Activated T-cell treated with anti-CD3 and anti-CD28 coated beads for 4 hours (primary cell): ENCODE data around the gene NEURL3.
"Not testable (repeated sequence)": the region's sequence is repeated elsewhere in the genome, so short reads cannot be mapped to it uniquely, and the experiment has no call there.

Experiments
- DNase-seq: peaks from one replicate; pipeline ENCODE4 v3.0.0-alpha.2; 2020

Gene NEURL3, protein sequence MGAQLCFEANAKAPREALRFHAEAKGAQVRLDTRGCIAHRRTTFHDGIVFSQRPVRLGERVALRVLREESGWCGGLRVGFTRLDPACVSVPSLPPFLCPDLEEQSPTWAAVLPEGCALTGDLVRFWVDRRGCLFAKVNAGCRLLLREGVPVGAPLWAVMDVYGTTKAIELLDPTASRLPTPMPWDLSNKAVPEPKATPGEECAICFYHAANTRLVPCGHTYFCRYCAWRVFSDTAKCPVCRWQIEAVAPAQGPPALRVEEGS

DNA sequence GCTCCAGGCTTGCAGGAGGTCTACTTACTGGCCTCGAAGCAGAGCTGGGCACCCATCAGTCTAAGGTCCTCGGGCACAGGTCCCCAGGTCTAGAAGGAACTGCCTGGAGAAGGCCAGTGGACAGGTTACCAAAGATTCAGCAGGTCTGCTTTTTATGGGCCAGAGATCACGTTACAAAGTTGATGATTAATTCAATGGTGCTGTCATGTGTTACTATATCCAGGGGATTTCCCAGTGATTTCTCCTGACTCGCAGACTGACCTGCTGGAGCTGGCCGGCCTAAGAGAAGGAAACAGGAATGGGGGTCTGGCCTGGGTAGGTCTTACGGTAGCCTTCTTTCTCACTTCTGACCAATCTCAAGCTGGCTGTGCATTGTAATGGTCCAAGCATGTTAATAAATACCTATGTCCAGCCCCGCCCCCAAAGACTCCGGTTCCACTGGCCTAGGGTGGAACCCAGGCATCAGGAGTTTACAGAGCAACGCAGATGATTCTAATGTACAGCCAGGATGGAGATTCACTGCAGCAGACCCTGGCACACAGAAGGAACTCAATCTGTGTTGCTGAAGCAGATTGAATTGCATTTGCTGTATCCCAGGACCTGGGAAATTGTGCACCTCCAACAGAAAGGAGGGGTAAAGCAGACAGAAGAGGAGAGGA is at the start of gene NEURL3:
NEURL3 (minus strand) TSS at position 127 of the 659 bp plus-strand sequence; CDS start at position 56, 71 bp downstream.
- DNase-seq: no peak

DNA sequence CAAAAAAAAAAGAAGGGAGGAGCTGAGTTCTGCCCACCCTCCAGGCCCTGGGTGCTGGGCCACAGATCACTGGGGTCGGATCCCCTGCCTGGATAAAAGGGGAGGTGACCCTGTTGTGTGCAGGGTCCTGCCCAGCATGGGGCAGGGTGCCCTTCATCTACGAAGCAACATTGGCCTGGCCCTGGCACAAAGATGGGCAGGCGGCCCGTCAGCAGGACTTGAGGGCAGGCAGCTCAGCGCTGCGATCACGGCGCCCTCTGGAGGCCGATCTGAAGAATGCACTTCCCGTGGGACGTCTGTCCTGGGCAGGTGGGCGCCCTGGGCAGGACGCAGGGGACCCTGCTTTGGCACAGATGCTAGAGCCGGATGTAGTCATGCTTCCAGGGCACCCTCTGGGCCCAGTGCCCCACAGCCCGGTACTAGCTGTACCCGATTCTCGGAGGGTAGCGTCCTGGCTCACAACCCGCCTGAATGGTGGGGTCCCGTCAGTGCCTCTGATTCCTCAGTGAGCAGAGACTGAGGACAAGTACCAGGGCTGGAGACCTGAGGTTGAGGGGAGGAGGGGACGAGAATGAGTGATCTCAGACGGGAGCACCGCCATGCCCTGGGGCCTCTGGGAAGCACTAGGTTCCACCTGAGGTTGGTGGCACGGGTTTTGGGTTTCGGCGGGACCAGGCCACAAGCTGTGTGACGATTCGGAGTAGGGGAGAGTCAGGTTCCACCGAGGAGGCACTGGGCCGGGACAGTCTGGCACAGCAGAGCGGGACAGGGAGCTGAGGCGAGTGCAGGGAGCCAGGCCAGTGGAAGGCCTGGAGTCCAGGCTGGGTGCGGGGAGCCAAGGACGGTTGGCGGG is 49.4 kb upstream of the NEURL3 start:
- peak; percentile 50 for DNase-seq

DNA sequence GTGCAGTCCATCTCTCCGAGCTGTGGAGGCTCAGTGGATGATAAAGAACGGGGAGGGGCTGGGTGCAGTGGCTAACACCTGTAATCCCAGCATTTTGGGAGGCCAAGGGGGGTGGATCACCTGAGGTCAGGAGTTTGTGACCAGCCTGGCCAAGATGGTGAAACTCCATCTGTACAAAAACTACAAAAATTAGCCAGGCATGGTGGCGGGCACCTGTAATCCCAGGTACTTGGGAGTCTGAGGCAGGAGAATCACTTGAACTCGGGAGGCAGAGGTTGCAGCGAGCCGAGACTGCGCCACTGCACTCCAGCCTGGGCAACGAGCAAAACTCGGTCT is 48.8 kb upstream of the NEURL3 start:
- DNase-seq: not testable (repeated sequence)

DNA sequence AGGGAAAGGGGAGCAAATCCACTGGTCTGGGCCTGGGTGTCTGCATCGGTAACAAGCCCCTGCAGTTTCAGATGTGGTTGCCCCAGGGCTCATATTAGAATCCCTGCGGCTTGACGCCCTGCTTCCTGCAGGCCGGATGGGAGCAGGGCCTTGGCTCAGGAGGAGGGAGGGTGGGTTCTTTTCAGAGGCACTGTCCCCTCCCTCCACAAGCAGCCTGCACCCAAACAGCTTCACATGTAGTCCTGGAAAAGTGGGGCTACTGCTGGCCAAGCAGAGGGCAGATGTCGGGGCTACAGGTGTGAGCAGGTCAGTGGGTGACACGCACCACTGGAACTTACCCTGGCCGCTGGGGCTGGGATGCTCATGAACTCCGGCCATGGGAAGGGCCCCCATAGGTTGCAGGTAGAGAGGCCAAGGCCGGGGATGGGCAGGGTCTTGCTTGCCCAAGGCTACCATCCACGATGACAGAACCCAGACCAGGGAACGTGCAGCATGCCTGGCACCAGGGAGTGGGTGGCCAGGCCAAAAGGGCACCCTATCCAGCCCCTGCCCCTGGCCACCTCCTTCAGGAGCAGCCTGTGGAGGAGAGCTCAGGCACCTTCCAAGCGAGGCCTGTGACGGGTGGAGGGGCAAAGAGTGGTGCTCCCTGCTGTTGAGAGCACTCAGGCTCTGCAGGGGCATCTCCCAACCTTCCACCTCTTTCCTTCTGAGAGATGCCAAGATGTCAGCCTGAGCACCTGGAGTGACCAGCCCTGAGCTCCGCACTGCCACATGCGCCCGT is 48.2 kb upstream of the NEURL3 start:
- no peak for DNase-seq

DNA sequence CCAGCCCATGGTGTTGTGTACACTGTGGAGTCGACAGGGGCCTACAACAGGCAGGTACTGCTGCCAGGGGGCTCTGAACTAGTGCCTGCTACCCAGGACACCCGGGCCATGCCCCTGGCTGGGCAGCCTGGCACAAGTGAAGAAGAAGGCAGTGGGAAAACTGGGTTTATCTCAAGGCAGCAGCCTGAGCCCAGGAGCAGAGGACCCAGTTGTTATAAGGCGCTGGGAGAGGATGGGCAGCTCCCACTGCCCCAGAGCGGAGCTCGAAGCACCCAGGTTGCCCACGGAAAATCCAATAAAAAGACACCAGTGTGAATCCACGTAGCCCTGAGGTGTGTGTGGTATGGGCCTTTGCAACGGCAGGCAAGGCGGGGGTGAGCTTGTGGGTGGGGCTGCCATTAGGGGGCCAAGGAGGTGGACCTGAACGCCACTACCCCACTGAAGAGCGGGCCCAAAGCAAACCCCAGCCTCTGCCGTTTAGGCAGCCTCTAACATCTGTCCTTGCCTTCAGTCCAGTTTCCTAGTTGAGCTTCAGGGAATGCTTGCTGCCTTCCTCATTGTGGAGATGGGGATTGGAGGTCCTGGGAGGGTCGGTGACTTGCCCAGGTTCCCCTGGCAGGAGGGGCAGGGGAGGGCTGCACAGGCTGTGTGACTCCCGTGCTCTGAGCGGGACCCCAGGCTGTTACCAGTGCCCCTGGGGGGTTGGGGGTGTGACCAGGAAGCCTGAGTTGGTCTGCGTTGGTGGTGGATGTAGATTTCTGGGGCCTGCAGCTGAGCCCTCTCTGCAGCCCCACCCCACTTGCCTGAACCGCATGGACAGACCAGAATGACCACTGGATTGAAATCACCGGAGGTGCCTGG is 47.4 kb upstream of the NEURL3 start:
- DNase-seq: no peak

DNA sequence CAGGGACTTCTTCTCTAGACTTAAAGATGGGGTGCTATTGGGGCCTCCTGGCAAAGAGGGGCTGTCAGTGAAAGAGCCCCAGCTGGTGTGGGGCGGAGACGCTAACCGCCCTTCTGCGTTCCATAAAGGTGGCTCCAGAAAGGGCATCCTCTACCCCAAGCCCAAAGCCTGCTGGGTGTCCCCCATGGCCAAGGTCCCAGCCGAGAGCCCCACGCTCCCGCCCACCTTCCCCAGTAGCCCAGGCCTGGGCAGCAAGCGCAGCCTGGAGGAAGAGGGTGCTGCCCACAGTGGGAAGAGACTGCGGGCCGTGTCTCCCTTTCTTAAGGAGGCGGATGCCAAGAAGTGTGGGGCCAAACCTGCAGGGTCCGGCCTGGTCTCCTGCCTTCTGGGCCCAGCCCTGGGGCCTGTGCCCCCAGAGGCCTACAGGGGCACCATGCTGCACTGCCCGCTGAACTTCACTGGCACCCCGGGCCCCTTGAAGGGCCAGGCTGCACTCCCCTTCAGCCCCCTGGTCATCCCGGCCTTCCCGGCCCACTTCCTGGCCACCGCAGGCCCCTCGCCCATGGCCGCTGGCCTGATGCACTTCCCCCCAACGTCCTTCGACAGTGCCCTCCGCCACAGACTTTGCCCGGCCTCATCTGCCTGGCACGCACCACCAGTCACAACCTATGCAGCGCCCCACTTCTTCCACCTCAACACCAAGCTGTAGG is 46.6 kb upstream of the NEURL3 start:
- no peak for DNase-seq

DNA sequence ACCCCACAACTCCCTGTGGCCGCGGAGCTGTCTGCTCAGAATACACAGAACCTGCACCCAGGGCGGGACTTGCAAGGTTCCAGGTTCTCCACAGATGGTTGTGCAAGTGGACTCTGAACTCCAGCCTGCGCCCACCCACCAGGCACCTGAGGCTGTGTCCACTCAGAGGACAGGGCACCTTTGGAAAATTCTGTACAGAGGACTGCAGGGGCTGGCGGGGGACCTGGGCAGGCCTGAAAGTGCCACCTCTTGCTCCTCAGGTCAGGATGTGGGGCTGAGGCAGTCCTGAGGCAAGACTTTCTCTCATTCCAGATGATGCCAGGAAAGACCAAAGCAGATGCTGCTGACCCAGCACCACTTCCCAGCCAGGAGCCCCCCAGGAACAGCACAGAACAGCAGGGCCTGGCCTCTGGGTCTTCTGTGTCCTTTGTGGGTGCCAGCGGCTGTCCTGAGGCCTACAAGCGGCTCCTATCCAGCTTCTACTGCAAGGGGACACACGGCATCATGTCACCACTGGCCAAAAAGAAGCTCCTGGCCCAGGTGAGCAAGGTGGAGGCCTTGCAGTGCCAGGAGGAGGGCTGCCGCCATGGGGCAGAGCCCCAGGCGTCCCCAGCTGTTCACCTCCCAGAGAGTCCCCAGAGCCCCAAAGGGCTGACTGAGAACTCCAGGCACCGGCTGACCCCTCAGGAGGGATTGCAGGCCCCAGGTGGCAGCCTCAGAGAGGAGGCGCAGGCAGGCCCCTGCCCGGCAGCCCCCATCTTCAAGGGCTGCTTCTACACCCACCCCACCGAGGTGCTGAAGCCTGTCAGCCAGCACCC is 45.8 kb upstream of the NEURL3 start:
- no peak for DNase-seq

DNA sequence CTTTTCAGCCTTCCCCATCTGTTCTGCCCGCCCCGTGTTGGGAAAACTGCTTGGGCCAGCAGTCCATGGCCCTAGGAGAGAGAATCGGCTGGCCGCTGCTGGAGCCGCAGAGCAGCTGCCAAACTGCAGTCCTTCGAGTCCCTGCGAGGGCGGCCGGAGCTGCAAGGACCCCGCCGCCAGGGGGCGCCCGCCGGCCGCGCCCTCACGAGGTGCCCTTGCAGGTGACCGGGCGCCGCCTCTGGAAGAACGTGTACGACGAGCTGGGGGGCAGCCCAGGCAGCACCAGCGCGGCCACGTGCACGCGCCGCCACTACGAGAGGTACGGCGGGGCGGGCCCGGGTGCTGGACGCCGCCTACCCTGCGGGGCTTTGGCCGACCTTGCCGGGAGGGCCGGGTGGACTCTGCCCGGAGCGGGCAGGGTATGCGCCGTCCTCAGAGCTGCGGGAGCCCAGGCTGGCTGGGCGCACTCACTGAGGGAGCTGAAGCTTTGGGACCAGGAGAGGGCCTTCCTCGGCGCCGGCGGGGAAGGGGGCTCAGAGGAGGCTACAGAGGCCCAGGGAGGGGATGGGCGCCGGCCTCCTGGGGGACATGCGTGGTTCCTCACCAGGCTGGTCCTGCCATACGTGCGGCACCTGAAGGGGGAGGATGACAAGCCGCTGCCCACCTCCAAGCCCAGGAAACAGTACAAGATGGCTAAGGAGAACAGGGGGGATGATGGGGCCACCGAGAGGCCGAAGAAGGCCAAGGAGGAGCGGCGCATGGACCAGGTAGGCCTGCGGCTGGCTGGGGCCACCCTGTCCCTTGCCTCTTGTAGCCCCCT is 45.0 kb upstream of the NEURL3 start:
- DNase-seq: no peak

DNA sequence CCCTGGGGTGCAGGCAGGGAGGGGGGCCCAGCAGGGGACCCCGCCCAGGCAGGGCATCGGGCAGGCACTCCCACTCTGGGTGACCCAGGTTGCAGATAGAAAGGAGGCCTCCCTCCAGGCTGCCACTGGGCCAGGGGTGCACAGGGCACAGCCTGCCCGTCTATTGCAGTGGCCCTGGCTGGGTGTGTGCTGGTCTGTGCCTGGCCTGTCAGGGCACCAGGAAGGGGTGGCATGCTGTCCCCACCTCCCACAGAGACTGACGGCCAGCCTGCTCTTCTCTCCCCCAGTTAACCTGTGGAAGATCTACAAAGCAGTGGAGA is 44.3 kb upstream of the NEURL3 start:
- no peak for DNase-seq

DNA sequence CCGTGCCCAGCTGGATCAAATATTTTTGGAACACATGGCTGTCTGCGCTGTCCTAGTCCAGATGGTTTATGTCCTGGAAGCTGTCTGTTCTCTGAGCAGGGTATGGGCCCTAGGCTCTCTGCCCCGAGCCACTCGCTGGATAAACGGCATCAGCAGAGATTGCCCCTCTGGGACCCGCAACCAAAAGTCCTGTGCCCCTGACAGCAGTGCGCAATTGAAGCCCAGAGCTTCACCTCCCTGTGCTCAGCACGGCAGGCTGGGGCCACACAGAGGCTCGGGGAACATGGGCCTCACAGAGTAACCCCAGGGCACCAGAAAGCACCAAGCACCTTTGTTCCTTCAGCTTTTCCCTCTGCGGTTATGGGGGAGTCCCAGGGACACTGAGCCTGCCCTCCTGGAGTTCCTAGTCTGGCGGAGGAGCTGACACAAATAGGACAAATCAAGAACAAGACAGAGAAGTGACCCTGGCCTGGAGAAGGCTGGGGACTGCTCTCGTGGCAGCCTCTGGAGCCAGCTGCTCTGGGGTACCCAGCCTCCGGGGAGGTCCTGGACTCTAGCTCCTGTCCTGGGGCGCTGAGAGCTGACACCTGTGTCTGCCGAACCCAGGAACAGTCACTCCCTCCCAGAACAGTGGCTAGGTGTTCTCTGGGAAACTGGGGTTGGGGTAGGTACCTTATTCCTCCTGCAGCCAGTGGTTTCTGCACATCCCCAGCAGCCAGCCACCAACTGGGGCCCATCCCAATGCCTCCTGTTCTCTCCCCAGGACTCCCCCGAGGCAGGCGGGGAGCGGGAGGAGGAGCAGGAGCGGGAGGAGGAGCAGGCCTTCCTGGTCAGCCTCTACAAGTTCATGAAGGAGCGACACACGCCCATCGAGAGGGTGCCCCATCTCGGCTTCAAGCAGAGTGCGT is 43.7 kb upstream of the NEURL3 start:
- no peak for DNase-seq

DNA sequence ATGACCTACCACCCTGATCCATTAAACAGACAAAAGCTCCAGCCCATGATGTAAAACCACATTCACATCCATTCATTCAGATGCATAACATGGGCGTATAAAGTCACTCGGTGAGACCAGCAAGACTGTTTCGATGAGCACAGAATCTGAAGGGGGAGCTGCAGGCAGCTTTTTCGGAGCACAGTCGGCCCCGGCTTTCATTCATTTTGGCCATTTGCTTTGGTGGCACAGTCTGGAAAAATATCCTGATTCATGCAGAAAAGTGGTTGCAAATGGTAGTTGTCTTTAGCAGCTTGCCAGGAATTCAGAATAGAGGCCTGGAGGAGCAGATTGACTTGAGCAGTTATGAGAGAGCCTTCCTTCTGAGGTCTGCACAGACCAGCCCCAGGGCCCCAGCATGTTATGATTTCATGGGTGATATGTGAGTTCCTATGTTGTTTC is 42.6 kb upstream of the NEURL3 start:
- DNase-seq: no peak

DNA sequence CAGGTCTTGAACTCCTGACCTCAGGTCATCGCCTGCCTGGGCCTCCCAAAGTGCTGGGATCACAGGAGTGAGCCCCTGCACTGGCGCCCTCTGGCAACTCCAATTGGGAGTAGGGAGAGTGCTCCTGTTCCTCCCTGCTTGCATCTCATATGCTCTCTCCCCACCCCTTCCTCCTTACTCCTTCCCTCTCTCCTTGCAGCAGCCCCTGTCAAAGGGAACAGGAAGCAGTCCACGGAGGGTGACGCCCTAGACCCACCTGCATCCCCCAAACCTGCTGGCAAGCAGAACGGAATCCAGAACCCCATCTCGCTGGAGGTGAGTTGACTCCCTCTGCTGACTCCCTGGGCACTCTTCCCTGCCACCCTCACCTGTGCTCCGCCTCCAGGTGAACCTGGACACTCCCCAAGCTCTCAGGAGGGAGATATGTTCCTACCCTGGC is 42.1 kb upstream of the NEURL3 start:
- DNase-seq: no peak

DNA sequence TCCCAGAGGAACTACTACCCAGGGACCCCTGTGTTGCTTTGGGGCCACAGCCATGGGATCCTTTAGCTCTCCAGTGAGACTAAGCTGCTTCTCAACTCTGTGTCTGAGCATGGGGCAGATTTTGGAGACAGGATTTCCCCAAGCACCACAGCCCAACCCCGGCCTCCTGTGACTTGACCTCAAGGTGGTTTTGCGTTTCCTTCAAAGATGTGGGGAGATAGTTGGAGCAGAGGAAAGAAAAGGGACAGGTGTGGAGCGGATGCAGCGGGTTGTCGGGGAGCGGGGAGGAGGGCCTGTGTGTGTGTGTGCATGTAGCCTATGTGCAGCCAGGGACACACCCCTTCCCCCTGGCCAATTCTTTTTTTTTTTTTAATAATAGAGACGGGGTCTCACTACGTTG is 41.6 kb upstream of the NEURL3 start:
- DNase-seq: no peak

DNA sequence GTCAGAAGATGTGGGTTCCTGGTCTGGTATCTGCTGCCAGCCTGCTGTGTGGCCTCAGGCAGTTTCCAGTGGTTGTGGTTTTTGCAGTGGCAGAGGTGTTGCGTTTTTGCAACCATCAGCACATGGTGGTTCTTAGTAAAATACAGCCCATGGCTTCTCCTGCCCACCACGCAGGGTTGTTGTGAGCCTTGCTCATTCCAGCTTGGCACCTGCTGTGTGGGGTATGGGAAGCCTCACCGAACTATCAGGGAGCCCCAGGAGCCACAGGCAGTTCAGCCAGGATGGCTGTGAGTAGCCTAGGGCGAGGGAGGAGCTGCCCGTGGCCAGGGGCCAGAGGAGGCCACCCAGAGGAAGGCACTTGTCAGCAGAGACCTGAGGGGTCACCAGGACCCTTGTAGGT is 41.2 kb upstream of the NEURL3 start:
- no peak for DNase-seq

DNA sequence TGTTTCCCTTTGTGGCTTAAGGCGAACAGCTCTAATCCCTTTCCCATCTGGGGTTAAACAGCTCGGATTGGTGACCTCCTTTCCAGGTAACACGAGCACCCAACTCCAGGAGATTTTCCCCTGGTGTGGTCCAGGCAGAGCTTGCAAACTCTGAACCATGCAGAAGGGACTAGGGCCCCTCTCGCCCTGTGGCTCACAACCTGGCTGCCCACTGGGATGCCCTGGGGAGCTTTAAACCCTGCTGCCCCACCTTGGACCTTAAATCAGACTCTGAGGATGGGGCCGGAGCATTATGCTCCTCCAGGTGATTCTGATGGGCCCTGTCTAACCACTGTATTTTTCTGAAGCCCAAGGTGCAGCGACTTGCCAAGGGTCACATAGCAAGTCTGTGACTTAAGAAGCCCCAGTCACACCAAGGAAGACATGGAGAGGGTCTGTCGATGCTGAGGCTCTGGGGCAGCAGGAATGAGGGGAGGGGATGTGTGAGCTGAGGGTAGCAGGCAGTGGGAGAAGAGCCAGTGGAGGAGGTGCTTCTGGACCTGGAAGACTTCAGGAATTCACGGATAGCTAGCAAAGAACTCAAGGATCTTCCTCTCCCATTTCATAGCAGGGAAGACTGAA is 37.3 kb upstream of the NEURL3 start:
- DNase-seq: no peak

DNA sequence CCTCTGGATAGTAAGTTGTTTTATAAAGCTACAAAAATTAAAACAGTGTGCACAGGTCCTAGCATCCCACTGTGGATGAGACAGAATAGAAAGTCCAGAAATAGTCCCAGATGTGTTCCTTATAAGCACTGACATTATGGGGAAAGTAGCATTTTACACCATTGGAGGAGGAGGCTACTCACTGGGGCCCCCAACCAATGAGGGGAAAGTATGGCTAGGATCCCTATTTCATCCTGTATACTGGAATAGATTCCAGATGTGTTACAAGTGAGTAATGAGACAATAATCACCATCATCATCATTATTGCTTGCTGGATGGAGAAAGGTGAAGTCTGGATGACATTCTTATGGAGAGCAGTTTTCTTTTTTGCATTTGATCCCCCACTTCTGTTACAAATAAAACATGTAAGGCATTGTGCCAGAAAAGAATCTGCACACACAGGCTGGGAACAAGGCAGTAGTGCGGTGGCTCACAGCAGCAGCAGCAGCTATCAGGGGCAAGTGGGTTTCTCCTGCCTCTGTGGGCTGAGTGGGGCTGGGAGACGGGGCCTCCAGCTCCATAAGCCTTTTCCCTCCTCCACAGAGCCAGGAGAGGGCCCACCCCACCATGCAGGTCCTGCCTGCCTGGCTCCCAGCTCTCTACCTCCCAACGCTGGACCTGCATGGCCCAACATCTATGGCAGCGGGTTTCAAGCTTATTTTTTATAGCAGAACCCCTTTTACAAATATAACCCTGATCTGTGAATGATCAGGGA is 36.4 kb upstream of the NEURL3 start:
- DNase-seq: no peak

DNA sequence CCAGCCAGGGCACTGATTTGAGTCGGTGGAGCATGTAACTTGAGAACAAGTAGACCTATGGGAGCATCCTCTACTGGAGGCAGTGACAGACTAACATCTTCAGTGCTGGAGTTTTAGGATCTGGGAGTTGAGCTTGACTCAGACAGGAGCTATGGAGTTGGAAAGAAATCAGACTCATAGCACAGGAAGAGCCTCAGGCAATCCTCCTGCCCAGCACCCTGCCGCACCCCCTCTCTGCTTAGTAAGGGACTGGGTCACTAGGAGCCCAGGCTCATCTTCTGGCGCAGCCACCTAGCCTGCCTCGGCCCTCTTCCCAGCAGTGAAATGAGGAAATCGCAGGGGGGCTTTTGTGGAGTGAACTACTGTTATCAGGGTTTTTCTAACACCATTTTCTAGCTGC is 35.0 kb upstream of the NEURL3 start:
- no peak for DNase-seq
